ENCODE measurements around the gene STAP1.
A peak's percentile ranks its signal among the peaks of the same experiment; 100 is the strongest.
"Not testable (repeated sequence)": the region's sequence is repeated elsewhere in the genome, so short reads cannot be mapped to it uniquely, and the experiment has no call there.

The STAP1 gene

DNA sequence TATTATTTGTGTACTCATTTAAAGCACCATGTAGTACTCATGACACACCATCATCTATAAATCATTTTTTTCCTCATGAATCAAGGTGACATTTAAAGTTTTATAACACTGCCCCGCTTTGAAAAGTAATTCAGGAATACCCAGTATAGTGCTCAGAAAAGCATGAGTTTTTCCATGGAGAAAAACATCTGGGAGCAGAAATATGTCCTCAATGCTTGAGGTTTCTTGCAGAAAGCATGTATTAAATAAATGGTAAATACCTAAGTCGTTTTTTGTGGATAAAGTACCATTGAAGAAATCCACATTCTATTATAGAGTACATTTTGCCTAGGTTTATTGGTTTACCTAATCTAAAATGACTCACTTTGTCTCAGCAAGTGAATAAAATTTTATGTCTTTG is 76.2 kb downstream of the STAP1 start:
- DNase-seq, result no peak

DNA sequence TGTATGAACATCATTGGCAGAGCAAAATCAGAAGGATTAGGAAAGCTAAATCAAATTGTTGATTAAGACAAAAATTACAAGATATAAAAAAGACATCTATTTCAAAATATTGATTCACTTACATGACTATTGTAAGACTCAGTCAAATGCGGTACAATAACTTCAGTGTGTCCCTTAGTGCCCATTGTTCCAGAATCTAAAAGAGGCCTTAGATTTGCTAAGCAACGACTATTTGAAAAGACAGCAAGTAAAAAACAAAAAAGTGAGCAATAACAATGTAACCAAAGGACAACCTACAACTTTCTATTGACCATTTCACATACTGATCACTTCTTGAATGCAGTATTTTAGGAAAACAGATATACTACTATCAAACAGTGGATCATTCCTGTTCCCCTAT is 76.8 kb downstream of the STAP1 start:
- no peak for DNase-seq

GRCh38 chr4:67636978-67637377 is 78.5 kb downstream of the STAP1 start:
- DNase-seq, result not testable (repeated sequence)

- peak; percentile 49 for DNase-seq
These were observed 79.6 kb downstream of the STAP1 start for GRCh38 chr4:67638136-67638535.

GRCh38 chr4:67651536-67651935 is 93.0 kb downstream of the STAP1 start:
- DNase-seq, result no peak

Data from hematopoietic multipotent progenitor cell treated with erythropoietin and hydrocortisone succinate and interleukin-3 and kit ligand, for 6 days (in vitro differentiated cells).